OCI-LY3 (cell line): Measurements from ENCODE around the gene OSBPL2.

Experiments used
- CTCF ChIP-seq: fragments of 200-600, 300-600 bp; sonication (generic); IDR thresholded peaks from 2 replicates; pipeline ENCODE4 v1.5.1; 2014; ENCODE audit warnings: antibody characterized with exemption, low read length, low read depth
- EZH2phosphoT487 ChIP-seq: fragments of 200-600 bp; shearing (Covaris generic); IDR thresholded peaks from 2 replicates; pipeline ENCODE4 v1.6.1; 2018; ENCODE audit warnings: antibody characterized with exemption, mixed run types, low read depth

DNA sequence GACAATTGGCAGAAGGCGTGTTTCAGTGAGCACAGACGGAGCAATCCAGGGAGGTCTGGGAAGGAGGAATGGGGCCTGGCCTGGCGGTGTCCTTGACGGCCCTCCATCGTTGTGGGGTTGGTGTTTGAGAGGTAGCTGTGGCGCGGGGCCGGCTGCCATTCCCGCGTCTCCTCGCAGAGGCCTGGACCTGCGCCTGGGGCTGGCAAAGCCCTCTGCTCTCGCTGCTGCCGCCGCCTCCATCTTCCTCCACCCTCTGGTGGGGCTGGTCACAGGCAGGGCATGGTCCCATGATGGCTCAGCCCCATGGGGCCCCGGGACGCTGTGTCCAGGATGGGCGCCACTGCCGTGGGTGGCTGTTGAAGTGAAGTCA is 7.6 kb downstream of the OSBPL2 start:
- TF ChIP-seq CTCF (no peak), EZH2phosphoT487 (no peak)
